B cell (primary cell): Measurements from ENCODE around the gene RGS6. TPM values are rescaled to one million over a fixed set of nuclear protein-coding genes. Genes with fewer than 3 reads are reported as not detected.

Experiments used
- ATAC-seq: fragments of 200-7000 bp; cut with Tn5 transposase; one replicate; pipeline ENCODE4 v1.10.0; 2021; ENCODE audit warnings: low read depth, mild to moderate bottlenecking, moderate number of reproducible peaks, moderate library complexity
- CTCF ChIA-PET: fragments of 350-600 bp; sonication (Branson Sonifier 250); formaldehyde crosslinking; loops from one replicate; lab custom pipeline; 2021; ENCODE audit warnings: antibody characterized with exemption, inconsistent platforms; lab: Charles Lee
- POLR2A ChIA-PET: fragments of 350-600 bp; sonication (Branson Sonifier 250); formaldehyde crosslinking; loops from one replicate; lab custom pipeline; 2021; ENCODE audit warnings: antibody characterized with exemption; lab: Charles Lee
- DNase-seq: peaks from one replicate; pipeline ENCODE4 v3.0.0; 2013
- H2AFZ ChIP-seq: 2 replicates; pipeline ENCODE4 v1.6.1; 2012; ENCODE audit warnings: mild to moderate bottlenecking, low read depth, low read length; ENCODE audit not compliant: insufficient read depth, poor library complexity, severe bottlenecking
- H3K27ac ChIP-seq, 2 donors: 1 replicate in 1 of 2; 2 replicates in 1 of 2; pipeline ENCODE4 v1.5.1; 2012 to 2013; ENCODE audit warnings: low read length in 2 of 2, mild to moderate bottlenecking in 2 of 2, moderate library complexity in 1 of 2
- H3K27me3 ChIP-seq, 4 experiments: fragments of 200-600 bp in 1 of 4; sonication (generic) in 1 of 4; replicated peaks in 1 of 4; 1 replicate in 2 of 4; 2 replicates in 2 of 4; pipeline versions ENCODE4 v1.6.1 to v1.7.0; 2013 to 2016; ENCODE audit warnings: low read length in 3 of 4, mild to moderate bottlenecking in 2 of 4, mixed read lengths in 1 of 4, moderate library complexity in 1 of 4; ENCODE audit not compliant: insufficient read depth in 4 of 4, control insufficient read depth in 3 of 4; ENCODE audit errors: control extremely low read depth in 1 of 4
- H3K36me3 ChIP-seq, 2 experiments: replicated peaks in 1 of 2; 1 replicate in 1 of 2; 2 replicates in 1 of 2; pipeline versions ENCODE4 v1.6.1 to v1.7.1; 2013; ENCODE audit warnings: low read length in 1 of 2; ENCODE audit not compliant: insufficient read depth in 2 of 2, control insufficient read depth in 1 of 2; ENCODE audit errors: control extremely low read depth in 1 of 2, extremely low read depth in 1 of 2
- H3K4me1 ChIP-seq, 2 donors: fragments of 200-600 bp in 1 of 2; sonication (generic) in 1 of 2; 1 replicate in 1 of 2; 2 replicates in 1 of 2; pipeline versions ENCODE4 v1.5.1 to v1.6.1; 2013 to 2017; ENCODE audit warnings: low read length in 2 of 2; ENCODE audit not compliant: control insufficient read depth in 2 of 2, insufficient read depth in 2 of 2
- H3K4me2 ChIP-seq: replicated peaks from 2 replicates; pipeline ENCODE3; 2012; ENCODE audit warnings: mild to moderate bottlenecking, low read depth, low read length; ENCODE audit not compliant: poor library complexity, severe bottlenecking
- H3K4me3 ChIP-seq, 5 experiments: fragments of 200-600 bp in 1 of 5; sonication (generic) in 1 of 5; 1 replicate in 3 of 5; 2 replicates in 2 of 5; pipeline versions ENCODE4 v1.5.1 to v1.7.0; 2011 to 2016; ENCODE audit warnings: low read length in 4 of 5, mild to moderate bottlenecking in 4 of 5, low read depth in 2 of 5, control low read depth in 1 of 5, moderate library complexity in 1 of 5; ENCODE audit not compliant: insufficient read depth in 1 of 5; ENCODE audit errors: control extremely low read depth in 1 of 5, extremely low read depth in 1 of 5
- H3K79me2 ChIP-seq: fragments of 200-600 bp; sonication (generic); one replicate; pipeline ENCODE4 v1.6.0; 2016; ENCODE audit warnings: low read length; ENCODE audit not compliant: control insufficient read depth, insufficient read depth
- H3K9ac ChIP-seq: fragments of 200-600 bp; sonication (generic); 2 replicates; pipeline ENCODE4 v1.6.1; 2017; ENCODE audit warnings: mild to moderate bottlenecking, low read length, moderate library complexity
- H3K9me3 ChIP-seq, 3 donors: one replicate each; pipeline versions ENCODE4 v1.6.1 to v1.7.1; 2013; ENCODE audit warnings: low read length in 2 of 3; ENCODE audit not compliant: control insufficient read depth in 2 of 3, insufficient read depth in 1 of 3; ENCODE audit errors: control extremely low read depth in 1 of 3
- H4K20me1 ChIP-seq: 2 replicates; pipeline ENCODE4 v1.6.0; 2012; ENCODE audit warnings: mild to moderate bottlenecking, low read length; ENCODE audit not compliant: insufficient read depth, control insufficient read depth, poor library complexity, severe bottlenecking
- H3K27ac Mint-ChIP-seq: one replicate; pipeline ENCODE4 v1.8.0; 2021; ENCODE audit warnings: mixed read lengths
- H3K27me3 Mint-ChIP-seq: one replicate; pipeline ENCODE4 v1.8.0; 2021; ENCODE audit warnings: mixed read lengths
- H3K4me1 Mint-ChIP-seq: one replicate; pipeline ENCODE4 v1.8.0; 2021; ENCODE audit warnings: mixed read lengths
- H3K4me3 Mint-ChIP-seq: one replicate; pipeline ENCODE4 v1.8.0; 2021; ENCODE audit warnings: mixed read lengths
- H3K9me3 Mint-ChIP-seq: one replicate; pipeline ENCODE4 v1.8.0; 2022; ENCODE audit warnings: mixed read lengths; ENCODE audit not compliant: insufficient read depth
- CTCF ChIP-seq: fragments of 200-600 bp; IDR thresholded peaks from one replicate; pipeline ENCODE4 v1.8.0; 2022; ENCODE audit warnings: antibody characterized with exemption, mild to moderate bottlenecking
- EZH2 ChIP-seq: IDR thresholded peaks from 2 replicates; pipeline ENCODE4 v1.6.1; 2012; ENCODE audit warnings: borderline replicate concordance, low read depth, mild to moderate bottlenecking, moderate library complexity, low read length; ENCODE audit not compliant: insufficient read depth, poor library complexity, severe bottlenecking
- WGBS: methylation state at CpG from one replicate; pipeline ENCODE4 v1.1.5; 2013; ENCODE audit warnings: missing lambda C conversion rate; ENCODE audit not compliant: insufficient coverage; 5-methylcytosine and 5-hydroxymethylcytosine counted together
- intact Hi-C: fragments of 100-400 bp; cut with micrococcal nuclease; formaldehyde crosslinking; loops from one replicate; pipeline ENCODE4 v1.10.0; 2022
- polyA plus RNA-seq: library from polyadenylated mRNA; depleted of rRNA; stranded (reverse); fragments of >200 nt; gene quantifications from 2 replicates; pipeline ENCODE4 v1.2.3, GENCODE V29; 2012
- total RNA-seq, 2 donors: library from RNA; stranded (reverse); fragments of 120-200 nt in 1 of 2; gene quantifications; 1 replicate in 1 of 2; 2 replicates in 1 of 2; pipeline versions ENCODE4 v1.2.3 to v1.2.4, GENCODE V29; 2013 to 2022

The RGS6 gene
- total and polyA plus RNA-seq, 2 donors (not counting 1 experiment from before 2014, with no cell fraction given): 0.07 TPM; not detected in 1

- intact Hi-C loops: no loop called here
- ChIA-PET POLR2A (no interaction called here), CTCF (no interaction called here)
- H3K4me1 Mint-ChIP-seq: no peaks in the 10 kb centered on the region
- H3K4me1 ChIP-seq: no peaks in the 10 kb centered on the region
- no peak overlapping the region for H3K4me3 Mint-ChIP-seq
- H3K27ac ChIP-seq: no peak overlapping the region
- no CpG with 5 or more reads among the region's 1 CpG for WGBS
- no peak overlapping the region for H3K4me3 ChIP-seq
- no peak for TF ChIP-seq EZH2
- TF ChIP-seq CTCF: no peak
- H3K27me3 Mint-ChIP-seq: peaks cover 41% of the 10 kb centered on the region
- H3K27me3 ChIP-seq: peaks cover 0 to 5% (median 0%) of the 10 kb centered on the region in 4 experiments
- H3K36me3 ChIP-seq: no peaks in the 10 kb centered on the region
- no peak for ATAC-seq
- H2AFZ ChIP-seq: no peak overlapping the region
- no peak for DNase-seq
- no peaks in the 10 kb centered on the region for H4K20me1 ChIP-seq
- H3K9ac ChIP-seq: no peak overlapping the region
- H3K9me3 Mint-ChIP-seq: no peaks in the 10 kb centered on the region
- H3K79me2 ChIP-seq: no peaks in the 10 kb centered on the region
- H3K4me2 ChIP-seq: no peak overlapping the region
- H3K9me3 ChIP-seq: no peaks in the 10 kb centered on the region
- no peak overlapping the region for H3K27ac Mint-ChIP-seq
Measured at GRCh38 chr14:72081137-72081536, 148.9 kb downstream of the RGS6 start.

GRCh38 chr14:72084935-72085334 lies 152.7 kb downstream of the RGS6 start:
- no peaks in the 10 kb centered on the region for H3K79me2 ChIP-seq
- H2AFZ ChIP-seq: no peak overlapping the region
- H3K27me3 ChIP-seq: no peaks in the 10 kb centered on the region
- Mint-ChIP-seq H3K27me3 (peaks cover 40% of the 10 kb centered on the region), H3K27ac (no peak overlapping the region), H3K9me3 (no peaks in the 10 kb centered on the region), H3K4me1 (no peaks in the 10 kb centered on the region), H3K4me3 (no peak overlapping the region)
- TF ChIP-seq CTCF (no peak), EZH2 (no peak)
- H3K4me2 ChIP-seq: no peak overlapping the region
- no peak overlapping the region for H3K4me3 ChIP-seq
- no peaks in the 10 kb centered on the region for H3K4me1 ChIP-seq
- 96% methylated on average over 3 of the region's 8 CpGs for WGBS
- no peak for ATAC-seq
- intact Hi-C loops: no loop called here
- no peak for DNase-seq
- H4K20me1 ChIP-seq: no peaks in the 10 kb centered on the region
- no peak overlapping the region for H3K27ac ChIP-seq
- ChIA-PET CTCF (no interaction called here), POLR2A (no interaction called here)
- H3K9me3 ChIP-seq: no peaks in the 10 kb centered on the region
- H3K9ac ChIP-seq: no peak overlapping the region
- H3K36me3 ChIP-seq: no peaks in the 10 kb centered on the region
